IMR-90 (cell line): Measurements from ENCODE around the gene JMJD1C.
A peak's percentile ranks its signal among the peaks of the same experiment; 100 is the strongest.

Experiments
- CEBPB ChIP-seq: IDR thresholded peaks from 2 replicates; pipeline ENCODE4 v1.6.1; 2012; ENCODE audit warnings: low read depth, low read length, improper control_type of control experiment
- MAFK ChIP-seq: IDR thresholded peaks from 2 replicates; pipeline ENCODE4 v1.6.1; 2012; ENCODE audit warnings: low read depth, low read length, improper control_type of control experiment
- MXI1 ChIP-seq: IDR thresholded peaks from 2 replicates; pipeline ENCODE4 v1.6.1; 2012; ENCODE audit warnings: low read depth, mild to moderate bottlenecking, low read length, moderate library complexity, borderline replicate concordance
- POLR2A ChIP-seq: IDR thresholded peaks from 2 replicates; pipeline ENCODE4 v1.6.1; 2012; ENCODE audit warnings: mild to moderate bottlenecking, low read depth, low read length
- TF ChIP-seq, protein P1 (sequence below): conservative IDR thresholded peaks from 2 replicates; pipeline ENCODE4 v1.5.1; 2012; ENCODE audit warnings: mild to moderate bottlenecking, low read depth, low read length, improper control_type of control experiment

DNA sequence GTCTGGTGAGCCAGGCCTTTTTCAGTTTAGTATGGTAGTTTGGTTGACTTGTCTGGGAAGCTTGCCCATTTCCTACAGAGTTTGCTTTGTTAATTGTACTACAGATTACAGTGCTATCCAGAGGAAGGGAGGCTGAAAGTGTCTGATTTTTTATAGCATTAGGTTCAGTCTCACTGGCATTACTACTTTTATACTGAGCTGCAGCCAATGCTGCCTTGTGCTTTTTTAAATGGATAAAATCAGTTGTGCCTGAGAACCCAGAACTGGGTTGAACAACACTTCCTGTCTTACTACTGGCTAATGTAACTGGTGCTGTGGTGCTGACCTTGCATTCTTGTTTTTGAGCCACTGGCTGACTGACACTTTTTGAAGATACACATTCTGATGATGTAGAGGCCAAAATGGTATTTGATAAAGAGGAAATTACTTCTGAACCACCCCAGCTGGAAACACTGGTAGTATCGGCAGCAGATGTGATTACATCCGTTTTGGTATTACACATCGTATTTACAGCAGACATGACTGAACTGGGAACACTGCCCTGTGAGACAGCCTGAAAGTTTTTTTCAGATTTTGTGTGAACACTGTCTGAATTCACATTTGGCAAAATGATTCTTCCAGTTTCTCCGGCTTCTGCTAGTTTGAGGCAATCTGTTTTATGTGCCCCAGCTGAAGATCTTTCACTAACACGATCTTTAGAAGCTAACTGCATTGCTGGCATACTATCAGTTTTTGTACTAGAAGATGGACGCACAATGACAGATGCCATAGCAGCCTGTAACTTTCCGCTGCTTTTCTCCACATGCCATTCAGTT lies 258.6 kb downstream of the JMJD1C start:
- TF ChIP-seq POLR2A (no peak), CEBPB (peak; percentile 72), MXI1 (no peak), MAFK (peak; percentile 94)
- TF ChIP-seq, protein P1, sequence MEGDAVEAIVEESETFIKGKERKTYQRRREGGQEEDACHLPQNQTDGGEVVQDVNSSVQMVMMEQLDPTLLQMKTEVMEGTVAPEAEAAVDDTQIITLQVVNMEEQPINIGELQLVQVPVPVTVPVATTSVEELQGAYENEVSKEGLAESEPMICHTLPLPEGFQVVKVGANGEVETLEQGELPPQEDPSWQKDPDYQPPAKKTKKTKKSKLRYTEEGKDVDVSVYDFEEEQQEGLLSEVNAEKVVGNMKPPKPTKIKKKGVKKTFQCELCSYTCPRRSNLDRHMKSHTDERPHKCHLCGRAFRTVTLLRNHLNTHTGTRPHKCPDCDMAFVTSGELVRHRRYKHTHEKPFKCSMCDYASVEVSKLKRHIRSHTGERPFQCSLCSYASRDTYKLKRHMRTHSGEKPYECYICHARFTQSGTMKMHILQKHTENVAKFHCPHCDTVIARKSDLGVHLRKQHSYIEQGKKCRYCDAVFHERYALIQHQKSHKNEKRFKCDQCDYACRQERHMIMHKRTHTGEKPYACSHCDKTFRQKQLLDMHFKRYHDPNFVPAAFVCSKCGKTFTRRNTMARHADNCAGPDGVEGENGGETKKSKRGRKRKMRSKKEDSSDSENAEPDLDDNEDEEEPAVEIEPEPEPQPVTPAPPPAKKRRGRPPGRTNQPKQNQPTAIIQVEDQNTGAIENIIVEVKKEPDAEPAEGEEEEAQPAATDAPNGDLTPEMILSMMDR: no peak
